Nephron progenitor cell (in vitro differentiated cells): ENCODE data around the gene NSMCE4A.
A peak's percentile ranks its signal among the peaks of the same experiment; 100 is the strongest.
"Not testable (repeated sequence)": the region's sequence is repeated elsewhere in the genome, so short reads cannot be mapped to it uniquely, and the experiment has no call there.

Experiments used
- DNase-seq: peaks from one replicate; pipeline ENCODE4 v3.0.0; 2021
- H3K27ac Mint-ChIP-seq: 2 replicates; pipeline ENCODE4 v1.8.0; 2021; ENCODE audit warnings: mild to moderate bottlenecking, moderate library complexity, mixed read lengths
- H3K27me3 Mint-ChIP-seq: 2 replicates; pipeline ENCODE4 v1.8.0; 2021; ENCODE audit warnings: mild to moderate bottlenecking, low read depth, mixed read lengths; ENCODE audit not compliant: poor library complexity
- H3K36me3 Mint-ChIP-seq: 2 replicates; pipeline ENCODE4 v1.8.0; 2021; ENCODE audit warnings: low read depth, mixed read lengths
- H3K4me1 Mint-ChIP-seq: 2 replicates; pipeline ENCODE4 v1.8.0; 2021; ENCODE audit warnings: mixed read lengths
- H3K4me3 Mint-ChIP-seq: 2 replicates; pipeline ENCODE4 v1.8.0; 2021; ENCODE audit warnings: mild to moderate bottlenecking, moderate library complexity, mixed read lengths
- H3K9me3 Mint-ChIP-seq: 2 replicates; pipeline ENCODE4 v1.8.0; 2021; ENCODE audit warnings: mild to moderate bottlenecking, moderate library complexity, mixed read lengths
- CTCF ChIP-seq: fragments of 200-600 bp; sonication (generic); IDR thresholded peaks from 2 replicates; pipeline ENCODE4 v1.5.0; 2021; ENCODE audit warnings: antibody characterized with exemption

Gene NSMCE4A

GRCh38 chr10:121926671-121927317 lies 48.2 kb downstream of the NSMCE4A start:
- peaks cover 55% of the 10 kb centered on the region for H3K4me1 Mint-ChIP-seq
- peak overlapping the region; percentile 89 for H3K4me3 Mint-ChIP-seq
- H3K27ac Mint-ChIP-seq = peak overlapping the region; percentile 82
- no peaks in the 10 kb centered on the region for H3K27me3 Mint-ChIP-seq
- TF ChIP-seq CTCF = no peak
- DNase-seq = no peak
- H3K9me3 Mint-ChIP-seq = no peaks in the 10 kb centered on the region
- peaks cover 17% of the 10 kb centered on the region for H3K36me3 Mint-ChIP-seq

- DNase-seq = no peak
- TF ChIP-seq CTCF = no peak
- peaks cover 20% of the 10 kb centered on the region for H3K36me3 Mint-ChIP-seq
- no peak overlapping the region for H3K27ac Mint-ChIP-seq
- H3K4me3 Mint-ChIP-seq = peak overlapping the region; percentile 89
- no peaks in the 10 kb centered on the region for H3K27me3 Mint-ChIP-seq
- H3K4me1 Mint-ChIP-seq = peaks cover 52% of the 10 kb centered on the region
- H3K9me3 Mint-ChIP-seq = no peaks in the 10 kb centered on the region
Measured at GRCh38 chr10:121926157-121926556, 48.9 kb downstream of the NSMCE4A start.

- peaks cover 19% of the 10 kb centered on the region for H3K4me1 Mint-ChIP-seq
- DNase-seq = no peak
- H3K4me3 Mint-ChIP-seq = no peak overlapping the region
- H3K36me3 Mint-ChIP-seq = peaks cover 64% of the 10 kb centered on the region
- H3K27me3 Mint-ChIP-seq = no peaks in the 10 kb centered on the region
- TF ChIP-seq CTCF = no peak
- H3K27ac Mint-ChIP-seq = peak overlapping the region; percentile 73
- no peaks in the 10 kb centered on the region for H3K9me3 Mint-ChIP-seq
Measured at GRCh38 chr10:121921238-121921931, 53.6 kb downstream of the NSMCE4A start.

GRCh38 chr10:121919666-121920065 lies 55.4 kb downstream of the NSMCE4A start:
- Mint-ChIP-seq H3K4me1 (peaks cover 9% of the 10 kb centered on the region), H3K27me3 (no peaks in the 10 kb centered on the region), H3K4me3 (no peak overlapping the region), H3K9me3 (no peaks in the 10 kb centered on the region), H3K36me3 (peaks cover 81% of the 10 kb centered on the region), H3K27ac (no peak overlapping the region)
- TF ChIP-seq CTCF = no peak
- DNase-seq = no peak

- H3K27ac Mint-ChIP-seq, H3K9me3 Mint-ChIP-seq, H3K4me1 Mint-ChIP-seq, DNase-seq, H3K27me3 Mint-ChIP-seq, H3K4me3 Mint-ChIP-seq: not testable (repeated sequence)
- peaks cover 89% of the 10 kb centered on the region for H3K36me3 Mint-ChIP-seq
Measured at GRCh38 chr10:121918800-121919199, 56.2 kb downstream of the NSMCE4A start.

- Mint-ChIP-seq H3K27ac (no peak overlapping the region), H3K9me3 (no peaks in the 10 kb centered on the region), H3K4me1 (no peaks in the 10 kb centered on the region), H3K27me3 (no peaks in the 10 kb centered on the region), H3K4me3 (no peak overlapping the region), H3K36me3 (peaks cover 86% of the 10 kb centered on the region)
- no peak for DNase-seq
- TF ChIP-seq CTCF = no peak
Measured at GRCh38 chr10:121914661-121915060, 60.4 kb downstream of the NSMCE4A start.
